HS-27A (cell line): Measurements from ENCODE around the gene RANBP1.

Experiments used
- DNase-seq: peaks from one replicate; pipeline ENCODE4 v3.0.0-alpha.2; 2012; ENCODE audit warnings: low read depth, missing footprints

RANBP1 gene

DNA sequence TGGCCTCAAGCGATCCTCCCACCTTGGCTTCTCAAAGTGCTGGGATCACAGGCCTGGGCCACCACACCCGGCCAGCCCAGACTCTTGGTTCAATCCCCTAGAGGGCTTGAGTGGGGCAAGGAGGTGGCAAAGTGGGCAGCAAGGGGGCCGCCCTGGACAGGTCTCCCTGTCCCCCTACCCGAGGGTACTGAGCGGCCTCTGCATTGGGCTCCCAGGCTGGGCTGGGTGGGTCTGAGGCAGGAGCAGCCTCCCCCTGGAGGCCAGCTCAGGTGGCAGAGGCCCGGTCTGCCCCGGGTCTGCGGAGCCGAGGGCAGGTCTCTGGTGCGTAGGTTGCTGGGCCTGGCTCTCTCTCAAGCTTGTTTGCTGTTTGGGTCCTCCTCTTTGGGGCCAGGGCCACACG lies 57.3 kb downstream of the RANBP1 start:
- DNase-seq, result no peak

GRCh38 chr22:20173772-20174171 lies 57.9 kb downstream of the RANBP1 start:
- no peak for DNase-seq

GRCh38 chr22:20174785-20175596 lies 59.1 kb downstream of the RANBP1 start:
- no peak for DNase-seq

GRCh38 chr22:20175597-20175900 lies 59.6 kb downstream of the RANBP1 start:
- no peak for DNase-seq

DNA sequence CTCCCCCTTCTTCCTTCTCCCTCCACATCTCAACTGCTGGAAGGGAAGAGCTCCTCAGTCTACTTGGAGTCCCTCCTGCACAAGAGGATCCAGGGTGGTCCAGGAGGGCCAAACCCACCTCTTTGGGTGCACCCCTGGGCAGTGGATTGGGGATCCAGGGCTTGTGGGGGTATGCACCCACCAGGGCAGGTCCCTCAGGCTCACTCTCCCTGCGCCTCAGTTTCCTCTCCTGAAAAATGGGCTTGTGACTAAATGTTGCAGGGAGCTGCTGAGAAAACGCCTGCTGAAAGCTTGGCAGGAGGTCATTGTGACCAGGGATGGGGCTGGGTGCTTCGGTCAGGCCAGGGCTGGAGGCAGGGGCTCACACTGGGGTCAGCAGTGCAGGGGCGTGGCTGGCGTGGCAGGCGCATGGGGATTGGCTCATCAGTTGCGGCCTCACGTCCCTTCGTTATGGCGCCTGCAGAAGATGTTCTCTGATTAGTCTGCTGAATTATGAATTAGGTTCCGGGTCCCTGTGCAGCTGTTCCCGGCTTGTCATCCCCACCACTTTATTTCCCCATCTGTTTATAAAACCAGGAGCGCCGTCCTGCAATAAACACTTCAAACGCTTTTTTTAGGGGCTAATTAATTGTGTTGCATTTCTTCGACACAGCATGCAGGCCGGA lies 60.6 kb downstream of the RANBP1 start:
- no peak for DNase-seq
